Right lung (tissue), 5 donors: ENCODE measurements around the gene PIAS1. TPM values are rescaled to one million over a fixed set of nuclear protein-coding genes. Genes with fewer than 3 reads are reported as not detected.
"Not testable (repeated sequence)": the region's sequence is repeated elsewhere in the genome, so short reads cannot be mapped to it uniquely, and the experiment has no call there.

Source experiments
- DNase-seq, 2 donors: peaks; one replicate each; pipeline ENCODE4 v3.0.0-alpha.2; 2013
- polyA plus RNA-seq, 5 donors: library from polyadenylated mRNA; unstranded; fragments of 120-200 nt; gene quantifications; one replicate each; pipeline versions ENCODE4 v1.2.1 to v1.2.3, GENCODE V29; 2013; ENCODE audit warnings: inconsistent platforms in 1 of 5, low replicate concordance in 1 of 5; ENCODE audit not compliant: insufficient read length in 5 of 5, insufficient read depth in 1 of 5

The PIAS1 gene
- polyA plus RNA-seq, 5 donors, result 49.8 to 77.8 (median 67.4) TPM

GRCh38 chr15:68231102-68231818 lies 177.1 kb downstream of the PIAS1 start:
- DNase-seq, result no peak

GRCh38 chr15:68232449-68232848 lies 178.3 kb downstream of the PIAS1 start:
- no peak for DNase-seq

- DNase-seq, result no peak
These were observed 178.8 kb downstream of the PIAS1 start for GRCh38 chr15:68232937-68233336.

GRCh38 chr15:68234060-68234459 lies 179.9 kb downstream of the PIAS1 start:
- no peak for DNase-seq

GRCh38 chr15:68234520-68234919 lies 180.4 kb downstream of the PIAS1 start:
- DNase-seq, result not testable (repeated sequence)

GRCh38 chr15:68235022-68235421 lies 180.9 kb downstream of the PIAS1 start:
- no peak for DNase-seq

- DNase-seq, result no peak
These were observed 184.9 kb downstream of the PIAS1 start for GRCh38 chr15:68239025-68239424.

GRCh38 chr15:68241088-68241935 lies 187.2 kb downstream of the PIAS1 start:
- DNase-seq, result no peak

Other genes starting within 250 kb of the PIAS1 start
- under 1 TPM; 0.28 to 0.79 (median 0.43) TPM for gene SKOR1, start 228.8 kb upstream of the PIAS1 start, polyA plus RNA-seq
- not detected for gene RNU6-1, start 214.3 kb upstream of the PIAS1 start, polyA plus RNA-seq
- 10 to 100 TPM; 12.6 to 16.2 (median 13.5) TPM for gene CALML4, start 151.0 kb downstream of the PIAS1 start, polyA plus RNA-seq
- gene CLN6, start 175.4 kb downstream of the PIAS1 start, polyA plus RNA-seq, result 10 to 100 TPM; 28.5 to 40.1 (median 35.0) TPM
- gene FEM1B, start 223.4 kb downstream of the PIAS1 start, polyA plus RNA-seq, result 10 to 100 TPM; 32.6 to 59.9 (median 52.1) TPM